ENCODE data around the gene ATP2B2. TPM values are rescaled to one million over a fixed set of nuclear protein-coding genes. Genes with fewer than 3 reads are reported as not detected.

Gene ATP2B2
- total RNA-seq, 1 donor from 2014 or later = 3.7 TPM

GRCh38 chr3:10521772-10522441, 16.5 kb upstream of the ATP2B2 start:
- Histone ChIP-seq H3K9me3 (ENCODE audit: control insufficient read depth in 3 of 3, low read length in 3 of 3) (no peaks in the 10 kb centered on the region), H3K4me3 (ENCODE audit: low read length in 3 of 3) (no peak overlapping the region), H3K27ac (ENCODE audit: low read depth, low read length) (no peak overlapping the region), H3K9ac (ENCODE audit: low read depth in 1 of 3, low read length in 3 of 3) (no peak overlapping the region), H3K36me3 (ENCODE audit: control insufficient read depth in 3 of 3, insufficient read depth in 3 of 3, low read length in 3 of 3) (no peaks in the 10 kb centered on the region), H3K4me1 (ENCODE audit: control insufficient read depth in 3 of 3, insufficient read depth in 3 of 3, low read length in 3 of 3) (peaks cover 17 to 28% (median 26%) of the 10 kb centered on the region in 3 donors), H3K27me3 (ENCODE audit: control insufficient read depth in 3 of 3, insufficient read depth in 3 of 3, low read length in 3 of 3) (peaks cover 0 to 4% (median 3%) of the 10 kb centered on the region in 3 donors)

GRCh38 chr3:10520072-10520471, 14.7 kb upstream of the ATP2B2 start:
- Histone ChIP-seq H3K9me3 (ENCODE audit: control insufficient read depth in 3 of 3, low read length in 3 of 3) (no peaks in the 10 kb centered on the region), H3K4me3 (ENCODE audit: low read length in 3 of 3) (no peak overlapping the region), H3K27me3 (ENCODE audit: control insufficient read depth in 3 of 3, insufficient read depth in 3 of 3, low read length in 3 of 3) (peaks cover 0 to 4% (median 3%) of the 10 kb centered on the region in 3 donors), H3K9ac (ENCODE audit: low read depth in 1 of 3, low read length in 3 of 3) (no peak overlapping the region), H3K4me1 (ENCODE audit: control insufficient read depth in 3 of 3, insufficient read depth in 3 of 3, low read length in 3 of 3) (peaks cover 22 to 38% (median 34%) of the 10 kb centered on the region in 3 donors), H3K27ac (ENCODE audit: low read depth, low read length) (no peak overlapping the region), H3K36me3 (ENCODE audit: control insufficient read depth in 3 of 3, insufficient read depth in 3 of 3, low read length in 3 of 3) (no peaks in the 10 kb centered on the region)

GRCh38 chr3:10519236-10519635, 13.8 kb upstream of the ATP2B2 start:
- Histone ChIP-seq H3K4me1 (ENCODE audit: control insufficient read depth in 3 of 3, insufficient read depth in 3 of 3, low read length in 3 of 3) (peaks cover 22 to 38% (median 34%) of the 10 kb centered on the region in 3 donors), H3K9ac (ENCODE audit: low read depth in 1 of 3, low read length in 3 of 3) (no peak overlapping the region), H3K27ac (ENCODE audit: low read depth, low read length) (peak overlapping the region; percentile 79), H3K27me3 (ENCODE audit: control insufficient read depth in 3 of 3, insufficient read depth in 3 of 3, low read length in 3 of 3) (peaks cover 0 to 3% (median 0%) of the 10 kb centered on the region in 3 donors), H3K36me3 (ENCODE audit: control insufficient read depth in 3 of 3, insufficient read depth in 3 of 3, low read length in 3 of 3) (no peaks in the 10 kb centered on the region), H3K9me3 (ENCODE audit: control insufficient read depth in 3 of 3, low read length in 3 of 3) (no peaks in the 10 kb centered on the region), H3K4me3 (ENCODE audit: low read length in 3 of 3) (no peak overlapping the region)

GRCh38 chr3:10518506-10519150, 13.2 kb upstream of the ATP2B2 start:
- Histone ChIP-seq H3K36me3 (ENCODE audit: control insufficient read depth in 3 of 3, insufficient read depth in 3 of 3, low read length in 3 of 3) (no peaks in the 10 kb centered on the region), H3K4me3 (ENCODE audit: low read length in 3 of 3) (no peak overlapping the region), H3K9ac (ENCODE audit: low read depth in 1 of 3, low read length in 3 of 3) (peak overlapping the region; percentile 12 to 74 (median 51)), H3K9me3 (ENCODE audit: control insufficient read depth in 3 of 3, low read length in 3 of 3) (no peaks in the 10 kb centered on the region), H3K27me3 (ENCODE audit: control insufficient read depth in 3 of 3, insufficient read depth in 3 of 3, low read length in 3 of 3) (peaks cover 0 to 3% (median 0%) of the 10 kb centered on the region in 3 donors), H3K27ac (ENCODE audit: low read depth, low read length) (peak overlapping the region; percentile 79), H3K4me1 (ENCODE audit: control insufficient read depth in 3 of 3, insufficient read depth in 3 of 3, low read length in 3 of 3) (peaks cover 22 to 38% (median 34%) of the 10 kb centered on the region in 3 donors)

GRCh38 chr3:10517627-10518026, 12.2 kb upstream of the ATP2B2 start:
- Histone ChIP-seq H3K27me3 (ENCODE audit: control insufficient read depth in 3 of 3, insufficient read depth in 3 of 3, low read length in 3 of 3) (peaks cover 0 to 3% (median 0%) of the 10 kb centered on the region in 3 donors), H3K4me1 (ENCODE audit: control insufficient read depth in 3 of 3, insufficient read depth in 3 of 3, low read length in 3 of 3) (peaks cover 22 to 38% (median 34%) of the 10 kb centered on the region in 3 donors), H3K9me3 (ENCODE audit: control insufficient read depth in 3 of 3, low read length in 3 of 3) (no peaks in the 10 kb centered on the region), H3K4me3 (ENCODE audit: low read length in 3 of 3) (no peak overlapping the region), H3K9ac (ENCODE audit: low read depth in 1 of 3, low read length in 3 of 3) (peak overlapping the region in 1 of 3 donors; percentile 57), H3K27ac (ENCODE audit: low read depth, low read length) (no peak overlapping the region), H3K36me3 (ENCODE audit: control insufficient read depth in 3 of 3, insufficient read depth in 3 of 3, low read length in 3 of 3) (no peaks in the 10 kb centered on the region)

- Histone ChIP-seq H3K4me1 (ENCODE audit: control insufficient read depth in 3 of 3, insufficient read depth in 3 of 3, low read length in 3 of 3) (peaks cover 22 to 38% (median 34%) of the 10 kb centered on the region in 3 donors), H3K27ac (ENCODE audit: low read depth, low read length) (no peak overlapping the region), H3K4me3 (ENCODE audit: low read length in 3 of 3) (no peak overlapping the region), H3K27me3 (ENCODE audit: control insufficient read depth in 3 of 3, insufficient read depth in 3 of 3, low read length in 3 of 3) (peaks cover 0 to 2% (median 0%) of the 10 kb centered on the region in 3 donors), H3K9me3 (ENCODE audit: control insufficient read depth in 3 of 3, low read length in 3 of 3) (no peaks in the 10 kb centered on the region), H3K9ac (ENCODE audit: low read depth in 1 of 3, low read length in 3 of 3) (no peak overlapping the region), H3K36me3 (ENCODE audit: control insufficient read depth in 3 of 3, insufficient read depth in 3 of 3, low read length in 3 of 3) (no peaks in the 10 kb centered on the region)
Measured at GRCh38 chr3:10516544-10517452, 11.4 kb upstream of the ATP2B2 start.

- no peaks in the 10 kb centered on the region for H3K36me3 ChIP-seq (ENCODE audit: control insufficient read depth in 3 of 3, insufficient read depth in 3 of 3, low read length in 3 of 3)
- no peak overlapping the region for H3K9ac ChIP-seq (ENCODE audit: low read depth in 1 of 3, low read length in 3 of 3)
- no peaks in the 10 kb centered on the region for H3K27me3 ChIP-seq (ENCODE audit: control insufficient read depth in 3 of 3, insufficient read depth in 3 of 3, low read length in 3 of 3)
- no peak overlapping the region for H3K27ac ChIP-seq (ENCODE audit: low read depth, low read length)
- peaks cover 22 to 38% (median 34%) of the 10 kb centered on the region in 3 donors for H3K4me1 ChIP-seq (ENCODE audit: control insufficient read depth in 3 of 3, insufficient read depth in 3 of 3, low read length in 3 of 3)
- no peak overlapping the region for H3K4me3 ChIP-seq (ENCODE audit: low read length in 3 of 3)
- H3K9me3 ChIP-seq (ENCODE audit: control insufficient read depth in 3 of 3, low read length in 3 of 3) = no peaks in the 10 kb centered on the region
Measured at GRCh38 chr3:10515884-10516495, 10.6 kb upstream of the ATP2B2 start.

- H3K27me3 ChIP-seq (ENCODE audit: control insufficient read depth in 3 of 3, insufficient read depth in 3 of 3, low read length in 3 of 3) = no peaks in the 10 kb centered on the region
- H3K9ac ChIP-seq (ENCODE audit: low read depth in 1 of 3, low read length in 3 of 3) = no peak overlapping the region
- peaks cover 22 to 38% (median 34%) of the 10 kb centered on the region in 3 donors for H3K4me1 ChIP-seq (ENCODE audit: control insufficient read depth in 3 of 3, insufficient read depth in 3 of 3, low read length in 3 of 3)
- no peaks in the 10 kb centered on the region for H3K36me3 ChIP-seq (ENCODE audit: control insufficient read depth in 3 of 3, insufficient read depth in 3 of 3, low read length in 3 of 3)
- H3K27ac ChIP-seq (ENCODE audit: low read depth, low read length) = no peak overlapping the region
- no peak overlapping the region for H3K4me3 ChIP-seq (ENCODE audit: low read length in 3 of 3)
- no peaks in the 10 kb centered on the region for H3K9me3 ChIP-seq (ENCODE audit: control insufficient read depth in 3 of 3, low read length in 3 of 3)
Measured at GRCh38 chr3:10515396-10515795, 10.0 kb upstream of the ATP2B2 start.

- Histone ChIP-seq H3K27me3 (ENCODE audit: control insufficient read depth in 3 of 3, insufficient read depth in 3 of 3, low read length in 3 of 3) (peaks cover 0 to 3% (median 0%) of the 10 kb centered on the region in 3 donors), H3K4me3 (ENCODE audit: low read length in 3 of 3) (no peak overlapping the region), H3K9ac (ENCODE audit: low read depth in 1 of 3, low read length in 3 of 3) (no peak overlapping the region), H3K36me3 (ENCODE audit: control insufficient read depth in 3 of 3, insufficient read depth in 3 of 3, low read length in 3 of 3) (no peaks in the 10 kb centered on the region), H3K9me3 (ENCODE audit: control insufficient read depth in 3 of 3, low read length in 3 of 3) (no peaks in the 10 kb centered on the region), H3K27ac (ENCODE audit: low read depth, low read length) (no peak overlapping the region), H3K4me1 (ENCODE audit: control insufficient read depth in 3 of 3, insufficient read depth in 3 of 3, low read length in 3 of 3) (peaks cover 22 to 36% (median 34%) of the 10 kb centered on the region in 3 donors)
Measured at GRCh38 chr3:10514407-10515069, 9.2 kb upstream of the ATP2B2 start.
